H1 (cell line): ENCODE measurements around the gene CADM1. TPM values are rescaled to one million over a fixed set of nuclear protein-coding genes. Genes with fewer than 3 reads are reported as not detected.

ENCODE experiments used
- CTCF ChIA-PET: fragments of 300-600 bp; sonication (Branson Sonifier 250); formaldehyde crosslinking; loops from one replicate; lab custom pipeline; 2021; ENCODE audit not compliant: partially characterized antibody; lab: Charles Lee
- POLR2A ChIA-PET: fragments of 300-600 bp; sonication (Branson Sonifier 250); formaldehyde crosslinking; loops from one replicate; lab custom pipeline; 2021; ENCODE audit warnings: inconsistent platforms; ENCODE audit not compliant: partially characterized antibody; lab: Charles Lee
- DNase-seq, 2 experiments: peaks; one replicate each; pipeline versions ENCODE4 v3.0.0 to v3.0.0-alpha.2; 2010 to 2022; ENCODE audit warnings: low spot score in 2 of 2, low read depth in 1 of 2, mixed read lengths in 1 of 2
- FAIRE-seq: peaks from 2 replicates; lab custom pipeline; 2011; peaks lifted over from hg19 to GRCh38; lab: Jason Lieb, UNC
- H2AFZ ChIP-seq: 2 replicates; pipeline ENCODE4 v1.8.1; 2012; ENCODE audit warnings: low read length, inconsistent platforms
- H2AK5ac ChIP-seq: 2 replicates; pipeline ENCODE4 v1.6.1; 2013; ENCODE audit warnings: low read depth, low read length
- H2BK120ac ChIP-seq: replicated peaks from 2 replicates; pipeline ENCODE3; 2013; ENCODE audit warnings: low read depth, low read length, inconsistent platforms
- H2BK12ac ChIP-seq: 2 replicates; pipeline ENCODE4 v1.6.1; 2013; ENCODE audit warnings: low read depth, low read length
- H2BK15ac ChIP-seq: 2 replicates; pipeline ENCODE4 v1.6.1; 2013; ENCODE audit warnings: low read length
- H2BK20ac ChIP-seq: 2 replicates; pipeline ENCODE4 v1.6.1; 2013; ENCODE audit warnings: low read length
- H2BK5ac ChIP-seq: 2 replicates; pipeline ENCODE4 v1.6.1; 2013; ENCODE audit warnings: low read depth, low read length
- H3K14ac ChIP-seq: 2 replicates; pipeline ENCODE4 v1.6.1; 2013; ENCODE audit warnings: inconsistent platforms; ENCODE audit not compliant: insufficient read length
- H3K18ac ChIP-seq: 2 replicates; pipeline ENCODE4 v1.6.1; 2013; ENCODE audit warnings: low read length; ENCODE audit errors: extremely low read depth
- H3K23ac ChIP-seq: 2 replicates; pipeline ENCODE4 v1.6.1; 2013; ENCODE audit warnings: inconsistent platforms; ENCODE audit not compliant: insufficient read length
- H3K23me2 ChIP-seq: 2 replicates; pipeline ENCODE4 v1.6.1; 2013; ENCODE audit warnings: low read depth, low read length
- H3K27ac ChIP-seq: 2 replicates; pipeline ENCODE4 v1.6.1; 2011; ENCODE audit warnings: low read depth, low read length, inconsistent platforms
- H3K27me3 ChIP-seq, 4 experiments: replicated peaks in 1 of 4; 1 replicate in 1 of 4; 2 replicates in 3 of 4; pipeline versions ENCODE4 v1.6.1 to v1.8.1; 2011 to 2013; ENCODE audit warnings: low read length in 3 of 4, mild to moderate bottlenecking in 3 of 4, inconsistent platforms in 2 of 4, mixed read lengths in 2 of 4, moderate library complexity in 1 of 4; ENCODE audit not compliant: control insufficient read depth in 3 of 4, insufficient read depth in 3 of 4; ENCODE audit errors: extremely low read depth in 1 of 4
- H3K36me3 ChIP-seq, 4 experiments: 2 replicates each; pipeline versions ENCODE4 v1.6.1 to v1.8.1; 2011 to 2013; ENCODE audit warnings: mild to moderate bottlenecking in 4 of 4, low read length in 3 of 4, moderate library complexity in 2 of 4, control low read depth in 1 of 4, inconsistent platforms in 1 of 4; ENCODE audit not compliant: insufficient read depth in 4 of 4, control insufficient read depth in 2 of 4
- H3K4ac ChIP-seq: replicated peaks from 2 replicates; pipeline ENCODE3; 2013; ENCODE audit warnings: low read length, low read depth, mixed read lengths, inconsistent platforms; ENCODE audit not compliant: insufficient read length
- H3K4me1 ChIP-seq, 4 experiments: replicated peaks in 1 of 4; 1 replicate in 1 of 4; 2 replicates in 3 of 4; pipeline versions ENCODE4 v1.6.1 to v1.8.1; 2011 to 2013; ENCODE audit warnings: low read length in 3 of 4, inconsistent platforms in 2 of 4, mixed read lengths in 1 of 4; ENCODE audit not compliant: insufficient read depth in 4 of 4, control insufficient read depth in 3 of 4
- H3K4me2 ChIP-seq, 2 experiments: 2 replicates each; pipeline versions ENCODE4 v1.6.1 to v1.8.1; 2011 to 2013; ENCODE audit warnings: low read depth in 2 of 2, low read length in 2 of 2, control low read depth in 1 of 2, inconsistent platforms in 1 of 2, mild to moderate bottlenecking in 1 of 2; ENCODE audit not compliant: insufficient read depth in 1 of 2
- H3K4me3 ChIP-seq, 4 experiments: fragments of 200-600, 300-600 bp in 1 of 4; sonication (generic), shearing (Covaris generic), sonication (Bioruptor Twin) in 1 of 4; 2 replicates each; pipeline versions ENCODE4 v1.5.1 to v1.8.1; 2011 to 2016; ENCODE audit warnings: low read length in 4 of 4, low read depth in 3 of 4, control low read depth in 2 of 4, inconsistent platforms in 2 of 4, mild to moderate bottlenecking in 2 of 4, mixed read lengths in 1 of 4, moderate library complexity in 1 of 4; ENCODE audit not compliant: insufficient read depth in 2 of 4; ENCODE audit errors: extremely low read depth in 1 of 4
- H3K56ac ChIP-seq: replicated peaks from 2 replicates; pipeline ENCODE3; 2013; ENCODE audit warnings: low read depth, mild to moderate bottlenecking, mixed read lengths, low read length, inconsistent platforms; ENCODE audit not compliant: insufficient read length
- H3K79me1 ChIP-seq: 2 replicates; pipeline ENCODE4 v1.6.1; 2013; ENCODE audit warnings: low read depth, low read length, control low read depth
- H3K79me2 ChIP-seq, 2 experiments: 2 replicates each; pipeline versions ENCODE4 v1.6.1 to v1.8.1; 2012 to 2013; ENCODE audit warnings: low read length in 2 of 2, mild to moderate bottlenecking in 2 of 2, inconsistent platforms in 1 of 2; ENCODE audit not compliant: insufficient read depth in 2 of 2, control insufficient read depth in 1 of 2
- H3K9ac ChIP-seq, 4 experiments: replicated peaks in 1 of 4; 1 replicate in 1 of 4; 2 replicates in 3 of 4; pipeline versions ENCODE4 v1.6.1 to v1.8.1; 2011 to 2013; ENCODE audit warnings: low read depth in 3 of 4, low read length in 3 of 4, control low read depth in 2 of 4, mild to moderate bottlenecking in 2 of 4, moderate library complexity in 2 of 4, inconsistent platforms in 1 of 4; ENCODE audit errors: extremely low read depth in 1 of 4
- H3K9me3 ChIP-seq, 2 experiments: 2 replicates each; pipeline versions ENCODE4 v1.6.1 to v1.8.1; 2012 to 2013; ENCODE audit warnings: mild to moderate bottlenecking in 2 of 2, moderate library complexity in 2 of 2, control low read depth in 1 of 2, inconsistent platforms in 1 of 2, low read depth in 1 of 2, low read length in 1 of 2, mixed read lengths in 1 of 2; ENCODE audit not compliant: insufficient read depth in 2 of 2
- H4K20me1 ChIP-seq, 2 experiments: replicated peaks in 1 of 2; 2 replicates each; pipeline versions ENCODE3 to v1.8.1; 2011 to 2013; ENCODE audit warnings: inconsistent platforms in 2 of 2, low read length in 2 of 2, mild to moderate bottlenecking in 1 of 2; ENCODE audit not compliant: insufficient read depth in 2 of 2, control insufficient read depth in 1 of 2
- H4K5ac ChIP-seq: 2 replicates; pipeline ENCODE4 v1.6.1; 2013; ENCODE audit warnings: low read length, low read depth, mixed read lengths, inconsistent platforms; ENCODE audit not compliant: insufficient read length
- H4K8ac ChIP-seq: 2 replicates; pipeline ENCODE4 v1.8.0; 2013; ENCODE audit warnings: mild to moderate bottlenecking, moderate library complexity, low read length, inconsistent platforms; ENCODE audit not compliant: insufficient read depth; ENCODE audit errors: extremely low read depth
- H4K91ac ChIP-seq: replicated peaks from 2 replicates; pipeline ENCODE3; 2013; ENCODE audit warnings: low read length, mixed read lengths, inconsistent platforms; ENCODE audit not compliant: insufficient read length
- CBX5 ChIP-seq: fragments of 300-800, 300-1000 bp; sonication (generic); IDR thresholded peaks from 2 replicates; pipeline ENCODE4 v1.7.1; 2016; ENCODE audit warnings: antibody characterized with exemption, low read length, low read depth
- CHD2 ChIP-seq: IDR thresholded peaks from 2 replicates; pipeline ENCODE4 v1.6.1; 2012; ENCODE audit warnings: low read length, improper control_type of control experiment
- CREB1 ChIP-seq: IDR thresholded peaks from 2 replicates; pipeline ENCODE4 v1.6.1; 2012; ENCODE audit warnings: inconsistent platforms
- SP2 ChIP-seq: IDR thresholded peaks from 2 replicates; pipeline ENCODE4 v1.6.1; 2012; ENCODE audit warnings: mild to moderate bottlenecking, low read length, inconsistent platforms
- WGBS, 2 experiments: shearing (Covaris generic) in 1 of 2; methylation state at CpG; one replicate each; pipeline versions ENCODE4 v1.1.6 to v1.1.7; 2013 to 2015; ENCODE audit warnings: low lambda C conversion rate in 2 of 2, mixed read lengths in 2 of 2, inconsistent platforms in 1 of 2, low coverage in 1 of 2, missing lambda C conversion rate in 1 of 2; ENCODE audit not compliant: insufficient replicate concordance in 2 of 2, insufficient coverage in 1 of 2, insufficient read length in 1 of 2; ENCODE audit errors: extremely low coverage in 1 of 2, missing lambda C conversion rate in 1 of 2; 5-methylcytosine and 5-hydroxymethylcytosine counted together
- polyA plus RNA-seq, 7 experiments: library from polyadenylated mRNA; depleted of rRNA in 3 of 7; stranded (reverse) in 5 of 7; unstranded in 2 of 7; fragments of >200 nt in 5 of 7; fragments of 200-250 nt in 2 of 7; gene quantifications; 1 replicate in 5 of 7; 2 replicates in 1 of 7; 4 replicates in 1 of 7; pipeline versions ENCODE4 v1.2.1 to v1.2.3, GENCODE V29; 2011 to 2013; ENCODE audit warnings: missing spikeins in 2 of 7, mixed read lengths in 2 of 7
- total RNA-seq: library from RNA; stranded (reverse); fragmentation: NEBNext Ultra II Directional; extraction: Animal tissue kit (Norgen Biotek cat#: 25700); gene quantifications from 2 replicates; pipeline ENCODE4 v1.2.1, GENCODE V29; 2021

Gene CADM1
- total and polyA plus RNA-seq, 2 of the 8 experiments (the other 6 are each of a cell fraction or from before 2014, with no cell fraction given): 8.3 to 25.3 TPM

- Histone ChIP-seq H3K27ac (no peak overlapping the region), H3K79me2 (no peaks in the 10 kb centered on the region), H3K4me2 (no peak overlapping the region), H2BK15ac (0 out of 2 replicates have a peak overlapping the region, but pooled peaks have one; percentile 32), H2BK20ac (no peak overlapping the region), H3K4ac (no peak overlapping the region), H3K18ac (no peak overlapping the region), H4K91ac (no peak overlapping the region), H2BK12ac (peak overlapping the region; percentile 78; the same call in 1 of the 2 replicates), H2BK5ac (no peak overlapping the region), H3K9me3 (no peaks in the 10 kb centered on the region), H2AFZ (no peak overlapping the region), H3K4me3 (no peak overlapping the region), H4K20me1 (no peaks in the 10 kb centered on the region), H3K36me3 (no peaks in the 10 kb centered on the region), H3K14ac (no peak overlapping the region), H3K4me1 (peaks cover 11 to 19% (median 19%) of the 10 kb centered on the region in 4 experiments; a peak in 4 of 7 replicates), H3K79me1 (no peaks in the 10 kb centered on the region), H3K23ac (no peak overlapping the region), H3K9ac (no peak overlapping the region), H3K23me2 (no peaks in the 10 kb centered on the region), H4K5ac (no peak overlapping the region), H2AK5ac (0 out of 2 replicates have a peak overlapping the region, but pooled peaks have one; percentile 68), H3K27me3 (no peaks in the 10 kb centered on the region), H2BK120ac (no peak overlapping the region), H4K8ac (no peak overlapping the region), H3K56ac (no peak overlapping the region)
- CTCF ChIA-PET: interaction anchor here (0.9 to 2.2 kb wide), 8 partner anchors 9 to 90 kb away, joined by 3 to 12 read pairs (median 3); no protein-coding TSS in a partner anchor
- WGBS, 2 experiments: 88% methylated on average over 9 of the region's 9 CpGs; no CpG with 5 or more reads in 1 of the 2 experiments
- no peak for DNase-seq
- FAIRE-seq: no peak
- POLR2A ChIA-PET: interaction anchor here (1.7 kb wide), 1 partner anchor 8 kb away, joined by 4 read pairs; no protein-coding TSS in a partner anchor
- TF ChIP-seq SP2: no peak
- TF ChIP-seq CHD2: no peak
- no peak for TF ChIP-seq CBX5
- TF ChIP-seq CREB1: no peak
These were observed 336.0 kb downstream of the CADM1 start for GRCh38 chr11:115168229-115168671.
